ENCODE results near the gene GALNT8. TPM values are rescaled to one million over a fixed set of nuclear protein-coding genes. Genes with fewer than 3 reads are reported as not detected.

Gene GALNT8
- total and polyA plus RNA-seq, 2 donors (not counting 1 experiment from before 2014, with no cell fraction given), result 0.30 to 1.3 TPM

DNA sequence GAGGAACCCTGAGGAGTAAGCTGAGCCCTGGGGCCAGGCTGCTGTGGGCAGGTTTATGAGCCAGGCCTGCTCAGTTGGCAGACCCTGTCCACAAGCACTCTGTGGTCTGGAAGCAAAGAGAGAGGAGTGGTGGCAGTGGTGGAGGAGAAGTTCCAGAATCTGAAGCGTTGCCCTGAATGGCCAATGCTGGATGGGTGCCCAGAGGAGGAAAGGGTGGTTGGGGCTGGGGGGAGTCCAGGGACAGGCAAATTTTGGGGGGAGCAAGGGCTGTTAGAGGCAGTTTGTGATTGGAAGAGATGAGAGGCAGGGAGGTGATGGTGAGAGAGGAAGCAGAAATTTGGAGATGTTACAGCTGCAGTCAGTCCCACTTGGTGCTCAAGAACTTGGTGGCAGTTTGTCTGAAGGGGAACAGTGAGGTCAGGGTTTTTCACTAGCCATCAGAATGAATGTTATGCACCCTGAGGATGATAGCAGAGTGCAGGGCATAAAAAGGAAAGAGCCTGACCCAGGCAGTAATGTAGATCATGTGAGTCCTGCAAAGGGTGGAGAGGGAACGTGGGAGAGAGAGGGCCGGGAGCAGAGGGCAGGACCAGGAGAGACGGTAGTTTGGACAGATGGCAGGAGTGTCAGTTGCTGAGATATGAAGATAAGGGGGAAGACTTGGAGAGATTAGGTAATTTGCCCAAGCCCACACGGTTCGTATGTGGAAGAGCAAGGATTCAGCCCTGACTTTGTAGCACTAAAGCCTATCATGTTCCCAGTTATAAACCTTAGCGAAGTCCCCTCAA lies 51.2 kb downstream of the GALNT8 start:
- H3K4me1 Mint-ChIP-seq, result no peaks in the 10 kb centered on the region

More for the DNA sequence above, 51.2 kb downstream of the GALNT8 start:
- Histone ChIP-seq H2AFZ (ENCODE audit: insufficient read depth, low read depth, low read length, poor library complexity, severe bottlenecking) (no peak overlapping the region), H3K79me2 (ENCODE audit: control insufficient read depth, insufficient read depth, low read length) (no peaks in the 10 kb centered on the region), H3K27ac (ENCODE audit: low read length in 2 of 2) (no peak overlapping the region), H4K20me1 (ENCODE audit: control insufficient read depth, insufficient read depth, low read length, poor library complexity, severe bottlenecking) (no peaks in the 10 kb centered on the region), H3K27me3 (replicated peaks in 1 of 4; ENCODE audit: control extremely low read depth in 1 of 4, control insufficient read depth in 3 of 4, insufficient read depth in 4 of 4, low read length in 3 of 4) (peaks cover 0 to 3% (median 0%) of the 10 kb centered on the region in 4 experiments), H3K9me3 (ENCODE audit: control extremely low read depth in 1 of 3, control insufficient read depth in 2 of 3, insufficient read depth in 1 of 3, low read length in 2 of 3) (no peaks in the 10 kb centered on the region), H3K9ac (ENCODE audit: low read length) (no peak overlapping the region), H3K4me1 (ENCODE audit: control insufficient read depth in 2 of 2, insufficient read depth in 2 of 2, low read length in 2 of 2) (no peaks in the 10 kb centered on the region), H3K36me3 (replicated peaks in 1 of 2; ENCODE audit: control extremely low read depth in 1 of 2, control insufficient read depth in 1 of 2, extremely low read depth in 1 of 2, insufficient read depth in 2 of 2, low read length in 1 of 2) (no peaks in the 10 kb centered on the region), H3K4me2 (replicated peaks; ENCODE audit: low read depth, low read length, poor library complexity, severe bottlenecking) (no peak overlapping the region), H3K4me3 (ENCODE audit: control extremely low read depth in 1 of 5, extremely low read depth in 1 of 5, insufficient read depth in 1 of 5, low read depth in 2 of 5, low read length in 4 of 5) (no peak overlapping the region)
- peaks cover 33% of the 10 kb centered on the region for H3K27me3 Mint-ChIP-seq
- ChIA-PET POLR2A (no interaction called here), CTCF (no interaction called here)
- no peak for ATAC-seq (ENCODE audit: low read depth)
- H3K4me3 Mint-ChIP-seq, result no peak overlapping the region
- TF ChIP-seq EZH2 (IDR thresholded peaks at IDR 0.05; ENCODE audit: borderline replicate concordance, insufficient read depth, low read depth, low read length, poor library complexity, severe bottlenecking), result no peak
- TF ChIP-seq CTCF (IDR thresholded peaks at IDR 0.05), result no peak
- no peak for DNase-seq
- no peak overlapping the region for H3K27ac Mint-ChIP-seq
- 70% methylated on average over 4 of the region's 7 CpGs for WGBS (ENCODE audit: insufficient coverage)
- intact Hi-C loops (cut with micrococcal nuclease), result no loop called here
- no peaks in the 10 kb centered on the region for H3K9me3 Mint-ChIP-seq (ENCODE audit: insufficient read depth)

All from B cell (primary cell).